ENCODE results near the gene RLIM. TPM values are rescaled to one million over a fixed set of nuclear protein-coding genes. Genes with fewer than 3 reads are reported as not detected.
A peak's percentile ranks its signal among the peaks of the same experiment; 100 is the strongest.

RLIM gene
- total RNA-seq, 4 donors from 2014 or later: 13.6 to 28.8 (median 25.4) TPM

DNA sequence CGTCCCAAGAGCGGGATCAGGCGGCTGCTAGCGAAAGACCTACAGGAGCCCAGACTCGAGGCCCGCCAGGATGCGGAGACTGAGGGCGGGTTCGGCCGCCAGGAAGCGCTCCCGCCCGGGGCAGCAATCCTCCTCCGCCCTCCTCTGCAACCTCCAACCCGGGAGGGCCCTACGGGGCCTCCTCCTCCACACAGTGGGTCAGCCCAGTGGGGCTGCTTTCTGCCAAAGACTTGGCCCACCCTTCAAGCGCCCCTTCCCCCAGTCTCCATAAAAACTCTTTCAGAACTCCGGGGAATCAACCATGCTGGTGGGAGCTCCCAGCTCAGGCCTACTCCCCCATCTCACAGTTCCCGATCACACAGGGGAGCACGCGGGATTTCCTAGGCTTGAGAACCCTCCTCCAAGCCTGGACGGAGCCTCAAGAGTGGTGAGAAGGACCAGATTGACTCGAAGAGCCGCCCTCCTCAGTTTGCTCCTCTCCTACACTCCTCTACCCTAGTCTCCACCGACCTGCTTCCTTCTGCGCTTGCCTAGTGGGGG lies 77.5 kb downstream of the RLIM start:
- intact Hi-C loops (cut with DNase I): no loop called here
- peak overlapping the region; percentile 67 to 93 (median 82) for H3K27ac ChIP-seq
- no peak for DNase-seq
- no peaks in the 10 kb centered on the region for H3K9me3 ChIP-seq
- WGBS, 2 donors: 46 to 73% methylated on average over 2 to 7 of the region's 26 CpGs
- H3K4me1 ChIP-seq: peaks cover 0 to 25% (median 0%) of the 10 kb centered on the region in 3 donors
- H3K27me3 ChIP-seq: no peaks in the 10 kb centered on the region
- H3K36me3 ChIP-seq: no peaks in the 10 kb centered on the region
- peak overlapping the region; percentile 29 to 66 (median 44) for H3K4me3 ChIP-seq
- TF ChIP-seq, protein P1, sequence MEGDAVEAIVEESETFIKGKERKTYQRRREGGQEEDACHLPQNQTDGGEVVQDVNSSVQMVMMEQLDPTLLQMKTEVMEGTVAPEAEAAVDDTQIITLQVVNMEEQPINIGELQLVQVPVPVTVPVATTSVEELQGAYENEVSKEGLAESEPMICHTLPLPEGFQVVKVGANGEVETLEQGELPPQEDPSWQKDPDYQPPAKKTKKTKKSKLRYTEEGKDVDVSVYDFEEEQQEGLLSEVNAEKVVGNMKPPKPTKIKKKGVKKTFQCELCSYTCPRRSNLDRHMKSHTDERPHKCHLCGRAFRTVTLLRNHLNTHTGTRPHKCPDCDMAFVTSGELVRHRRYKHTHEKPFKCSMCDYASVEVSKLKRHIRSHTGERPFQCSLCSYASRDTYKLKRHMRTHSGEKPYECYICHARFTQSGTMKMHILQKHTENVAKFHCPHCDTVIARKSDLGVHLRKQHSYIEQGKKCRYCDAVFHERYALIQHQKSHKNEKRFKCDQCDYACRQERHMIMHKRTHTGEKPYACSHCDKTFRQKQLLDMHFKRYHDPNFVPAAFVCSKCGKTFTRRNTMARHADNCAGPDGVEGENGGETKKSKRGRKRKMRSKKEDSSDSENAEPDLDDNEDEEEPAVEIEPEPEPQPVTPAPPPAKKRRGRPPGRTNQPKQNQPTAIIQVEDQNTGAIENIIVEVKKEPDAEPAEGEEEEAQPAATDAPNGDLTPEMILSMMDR (IDR thresholded peaks at IDR 0.05): no peak
- no peak for TF ChIP-seq POLR2A (IDR thresholded peaks at IDR 0.05)

DNA sequence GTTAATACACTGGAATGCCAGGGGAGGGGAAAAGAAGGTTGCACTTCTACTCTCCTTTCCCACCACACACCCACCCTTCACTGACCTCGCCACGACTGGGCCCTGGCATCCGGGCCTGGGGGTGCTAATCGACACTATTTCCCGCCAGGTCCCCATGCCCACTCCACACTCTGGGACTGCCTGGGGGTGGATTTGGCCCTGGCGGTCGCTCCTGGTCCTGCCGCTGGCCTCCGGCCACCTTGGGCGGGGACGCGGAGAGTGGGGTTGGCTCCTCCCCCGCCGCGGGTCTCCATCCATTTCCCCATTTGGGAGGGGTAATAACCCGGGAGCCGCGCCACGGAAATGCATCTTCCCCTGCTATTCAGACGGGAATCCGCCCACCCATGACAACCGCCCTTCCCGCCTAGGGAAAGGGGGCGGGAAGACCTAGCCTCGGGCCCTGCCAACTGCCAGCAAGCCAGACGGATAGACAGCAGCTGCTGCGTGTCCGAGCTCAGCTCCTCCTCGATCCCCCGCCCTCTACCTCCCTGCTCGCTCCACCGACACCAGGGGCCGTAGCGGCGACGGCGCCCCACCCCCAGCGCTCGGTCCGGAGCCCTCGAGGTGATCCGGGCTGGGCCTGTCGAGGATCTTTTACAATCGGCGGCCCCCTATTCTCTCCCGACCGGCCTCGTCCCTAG lies 78.1 kb downstream of the RLIM start:
- Histone ChIP-seq H3K27me3 (no peaks in the 10 kb centered on the region), H3K4me3 (peak overlapping the region; percentile 29 to 66 (median 44)), H3K27ac (peak overlapping the region; percentile 67 to 93 (median 82)), H3K36me3 (no peaks in the 10 kb centered on the region), H3K9me3 (no peaks in the 10 kb centered on the region), H3K4me1 (peaks cover 0 to 25% (median 0%) of the 10 kb centered on the region in 3 donors)
- DNase-seq: peak; percentile 18
- no peak for TF ChIP-seq POLR2A (IDR thresholded peaks at IDR 0.05)
- TF ChIP-seq, protein P1 (IDR thresholded peaks at IDR 0.05): peak in 5 of 6 experiments; percentile 5 to 44 (median 32)
- intact Hi-C loops (cut with DNase I): no loop called here
- 0 to 40% methylated on average over 1 to 5 of the region's 48 CpGs for WGBS, 2 donors

DNA sequence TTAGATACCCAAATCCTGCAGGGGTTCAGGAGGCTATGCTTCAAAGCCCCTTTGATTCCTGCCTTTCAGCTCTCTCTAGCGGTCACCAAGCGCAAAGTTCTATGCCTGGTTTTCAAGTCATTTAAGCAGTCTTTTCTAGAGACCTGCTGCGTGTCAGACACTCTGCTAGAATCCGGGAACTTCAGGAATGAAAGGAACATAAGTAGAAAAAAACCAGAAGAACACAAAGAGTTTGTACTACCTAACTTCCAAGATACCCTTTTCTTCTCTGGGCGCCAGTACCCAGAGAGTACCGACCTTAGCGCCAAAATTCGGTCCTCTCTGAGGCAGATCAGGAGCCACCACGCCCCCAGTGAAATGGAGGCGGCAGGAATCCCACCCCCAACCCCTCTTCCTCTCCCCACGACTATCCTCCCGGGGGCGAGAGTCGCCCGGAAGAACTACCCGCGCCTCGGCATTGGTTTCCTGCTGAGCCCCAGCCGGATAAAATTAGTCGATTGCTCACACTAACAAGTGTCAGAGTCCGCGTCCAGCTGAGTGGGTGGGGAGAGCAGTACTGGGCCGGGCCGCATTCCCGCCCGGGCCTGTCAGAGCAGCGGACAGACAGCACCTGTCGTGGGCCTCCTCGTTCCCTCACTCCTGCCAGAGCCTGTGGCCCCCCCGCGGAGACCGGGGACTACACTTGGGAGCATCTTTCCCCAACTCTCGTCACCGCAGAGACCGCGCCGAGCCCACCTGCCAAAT lies 78.8 kb downstream of the RLIM start:
- intact Hi-C loops (cut with DNase I): no loop called here
- Histone ChIP-seq H3K4me3 (peak overlapping the region; percentile 29 to 66 (median 44)), H3K9me3 (no peaks in the 10 kb centered on the region), H3K27me3 (no peaks in the 10 kb centered on the region), H3K36me3 (no peaks in the 10 kb centered on the region), H3K4me1 (peaks cover 0 to 25% (median 0%) of the 10 kb centered on the region in 3 donors), H3K27ac (peak overlapping the region; percentile 67 to 93 (median 82))
- 0 to 42% methylated on average over 4 to 18 of the region's 37 CpGs for WGBS, 2 donors
- no peak for TF ChIP-seq POLR2A (IDR thresholded peaks at IDR 0.05)
- TF ChIP-seq, protein P1 (IDR thresholded peaks at IDR 0.05): peak in 1 of 6 experiments; percentile 21
- no peak for DNase-seq

Other genes with a start within 250 kb of the RLIM start
- gene SLC16A2, start 193.1 kb downstream of the RLIM start, total RNA-seq: 1 to 10 TPM in 3 of 4 donors, under 1 TPM in 1; 0.99 to 6.7 (median 2.9) TPM